NB4 (cell line): ENCODE results near the gene RAB6A.

Experiments used
- DNase-seq: peaks from one replicate; pipeline ENCODE4 v3.0.0; 2010; ENCODE audit warnings: low read depth
- H3K4me3 ChIP-seq: one replicate; pipeline ENCODE4 v1.5.1; 2011; ENCODE audit warnings: mild to moderate bottlenecking, low read depth, low read length, moderate library complexity
- MYC ChIP-seq: IDR thresholded peaks from 2 replicates; pipeline ENCODE4 v1.6.1; 2011; ENCODE audit warnings: low read depth, low read length
- POLR2A ChIP-seq: IDR thresholded peaks from 2 replicates; pipeline ENCODE4 v1.6.1; 2011; ENCODE audit warnings: mild to moderate bottlenecking; ENCODE audit not compliant: insufficient read length; ENCODE audit errors: extremely low read depth
- TF ChIP-seq, protein P1 (sequence below): IDR thresholded peaks from 2 replicates; pipeline ENCODE4 v1.6.1; 2011; ENCODE audit warnings: low read depth, low read length
- TF ChIP-seq, protein P2 (sequence below): IDR thresholded peaks from one replicate; pipeline ENCODE4 v1.5.1; 2012; ENCODE audit warnings: low read depth, low read length

RAB6A gene

DNA sequence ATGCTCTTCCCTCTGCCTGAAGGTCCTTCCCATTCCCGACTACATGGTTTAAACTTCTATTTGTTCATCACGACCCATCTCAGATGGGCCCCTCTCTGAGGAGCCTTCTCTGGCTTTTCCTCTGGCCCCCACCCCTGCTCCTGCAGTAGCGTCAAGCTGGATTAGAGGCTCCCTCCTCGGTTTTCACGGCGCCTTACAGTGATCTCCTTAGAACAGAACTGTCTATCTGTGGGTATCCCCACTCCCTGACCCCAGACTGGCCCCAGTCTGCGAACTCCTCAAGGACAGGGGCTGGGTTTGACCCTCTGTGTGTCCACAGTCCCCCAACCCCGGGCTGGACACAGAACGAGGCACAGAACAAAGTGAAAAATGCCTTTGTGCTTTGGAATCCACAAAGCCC, 111.7 kb downstream of the RAB6A start:
- DNase-seq = no peak
- no peak overlapping the region for H3K4me3 ChIP-seq
- TF ChIP-seq MYC (no peak), POLR2A (no peak)
- TF ChIP-seq, protein P1, sequence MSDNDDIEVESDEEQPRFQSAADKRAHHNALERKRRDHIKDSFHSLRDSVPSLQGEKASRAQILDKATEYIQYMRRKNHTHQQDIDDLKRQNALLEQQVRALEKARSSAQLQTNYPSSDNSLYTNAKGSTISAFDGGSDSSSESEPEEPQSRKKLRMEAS = no peak
- TF ChIP-seq, protein P2, sequence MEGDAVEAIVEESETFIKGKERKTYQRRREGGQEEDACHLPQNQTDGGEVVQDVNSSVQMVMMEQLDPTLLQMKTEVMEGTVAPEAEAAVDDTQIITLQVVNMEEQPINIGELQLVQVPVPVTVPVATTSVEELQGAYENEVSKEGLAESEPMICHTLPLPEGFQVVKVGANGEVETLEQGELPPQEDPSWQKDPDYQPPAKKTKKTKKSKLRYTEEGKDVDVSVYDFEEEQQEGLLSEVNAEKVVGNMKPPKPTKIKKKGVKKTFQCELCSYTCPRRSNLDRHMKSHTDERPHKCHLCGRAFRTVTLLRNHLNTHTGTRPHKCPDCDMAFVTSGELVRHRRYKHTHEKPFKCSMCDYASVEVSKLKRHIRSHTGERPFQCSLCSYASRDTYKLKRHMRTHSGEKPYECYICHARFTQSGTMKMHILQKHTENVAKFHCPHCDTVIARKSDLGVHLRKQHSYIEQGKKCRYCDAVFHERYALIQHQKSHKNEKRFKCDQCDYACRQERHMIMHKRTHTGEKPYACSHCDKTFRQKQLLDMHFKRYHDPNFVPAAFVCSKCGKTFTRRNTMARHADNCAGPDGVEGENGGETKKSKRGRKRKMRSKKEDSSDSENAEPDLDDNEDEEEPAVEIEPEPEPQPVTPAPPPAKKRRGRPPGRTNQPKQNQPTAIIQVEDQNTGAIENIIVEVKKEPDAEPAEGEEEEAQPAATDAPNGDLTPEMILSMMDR = no peak

DNA sequence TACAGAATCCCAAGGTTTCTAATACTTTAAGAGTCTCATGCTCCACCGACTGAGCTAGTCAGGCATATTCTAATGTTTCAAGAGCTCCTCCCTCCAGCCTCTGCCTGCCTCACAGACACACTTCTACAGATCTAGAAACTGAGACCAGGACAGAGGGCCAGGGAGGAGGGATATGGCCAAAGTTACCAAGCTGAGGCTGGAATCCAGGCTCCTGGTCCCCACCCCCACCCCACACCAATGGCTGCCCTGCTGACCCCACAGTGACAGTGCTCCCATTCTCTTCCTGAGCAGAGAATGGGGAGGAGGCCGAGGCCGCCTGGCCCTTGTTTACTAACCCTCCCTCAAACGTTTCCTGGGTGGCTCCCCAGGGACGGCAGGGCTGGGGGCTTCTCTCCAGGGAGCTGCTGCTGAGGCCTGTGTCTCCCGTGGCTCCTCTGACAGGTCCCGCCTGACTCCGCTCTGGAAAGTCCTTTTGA, 112.3 kb downstream of the RAB6A start:
- DNase-seq = peak; percentile 46
- TF ChIP-seq, protein P2 = no peak
- TF ChIP-seq, protein P1 = no peak
- TF ChIP-seq POLR2A (no peak), MYC (no peak)
- no peak overlapping the region for H3K4me3 ChIP-seq

DNA sequence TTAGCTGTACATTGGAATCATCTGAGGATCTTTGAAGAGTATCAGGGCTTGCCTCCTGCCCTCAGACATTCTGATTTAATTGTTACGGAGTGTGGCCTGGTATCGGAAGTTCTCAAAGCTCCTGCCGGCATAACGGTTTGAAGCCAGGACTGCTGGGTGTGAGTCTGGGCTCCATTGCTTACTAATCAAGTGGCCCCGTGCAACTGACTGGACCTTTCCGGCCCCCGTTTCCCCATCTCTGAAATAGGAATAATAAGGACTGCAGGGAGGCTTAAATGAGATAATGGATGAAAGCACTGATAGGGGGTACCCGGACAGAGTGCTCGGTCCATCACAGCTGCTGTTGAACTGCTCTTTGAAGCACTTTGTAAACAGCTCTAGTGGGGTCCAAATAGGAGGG, 112.8 kb downstream of the RAB6A start:
- DNase-seq = no peak
- no peak overlapping the region for H3K4me3 ChIP-seq
- no peak for TF ChIP-seq POLR2A
- TF ChIP-seq MYC = no peak
- TF ChIP-seq, protein P2 = no peak
- TF ChIP-seq, protein P1 = no peak

DNA sequence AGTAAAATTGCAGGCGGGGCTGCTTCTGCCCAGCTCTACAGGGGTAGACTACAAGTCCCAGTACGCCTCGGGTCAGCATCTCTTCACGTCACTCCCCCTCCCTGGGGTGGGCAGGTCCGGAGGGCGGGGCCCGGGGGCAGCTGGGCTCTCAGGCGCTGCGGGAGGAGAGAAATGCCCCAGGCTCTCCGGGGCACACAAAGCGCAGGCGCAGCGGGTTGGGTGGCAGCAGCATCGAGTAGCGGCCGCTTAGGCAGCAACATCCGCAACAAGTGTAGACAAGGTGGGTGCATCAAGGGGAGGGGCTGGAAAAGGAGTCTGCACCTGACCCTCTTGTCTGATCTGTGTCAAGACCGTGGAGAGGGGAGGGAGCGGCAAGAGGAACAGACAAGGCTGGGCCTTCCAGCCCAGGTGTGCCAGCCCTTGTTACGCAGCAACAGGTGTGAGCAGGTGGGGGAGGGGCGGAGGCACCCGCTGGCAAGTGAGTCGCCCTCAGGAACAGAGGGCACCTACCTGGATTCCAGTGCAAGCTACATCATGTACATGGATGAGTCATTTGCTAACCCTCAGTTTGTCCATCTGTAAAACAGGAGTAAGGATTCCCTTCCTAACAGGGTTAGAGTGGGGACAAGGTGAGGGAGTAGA, 113.3 kb downstream of the RAB6A start:
- TF ChIP-seq, protein P1 = no peak
- TF ChIP-seq POLR2A (no peak), MYC (no peak)
- TF ChIP-seq, protein P2 = no peak
- no peak overlapping the region for H3K4me3 ChIP-seq
- DNase-seq = peak; percentile 39

DNA sequence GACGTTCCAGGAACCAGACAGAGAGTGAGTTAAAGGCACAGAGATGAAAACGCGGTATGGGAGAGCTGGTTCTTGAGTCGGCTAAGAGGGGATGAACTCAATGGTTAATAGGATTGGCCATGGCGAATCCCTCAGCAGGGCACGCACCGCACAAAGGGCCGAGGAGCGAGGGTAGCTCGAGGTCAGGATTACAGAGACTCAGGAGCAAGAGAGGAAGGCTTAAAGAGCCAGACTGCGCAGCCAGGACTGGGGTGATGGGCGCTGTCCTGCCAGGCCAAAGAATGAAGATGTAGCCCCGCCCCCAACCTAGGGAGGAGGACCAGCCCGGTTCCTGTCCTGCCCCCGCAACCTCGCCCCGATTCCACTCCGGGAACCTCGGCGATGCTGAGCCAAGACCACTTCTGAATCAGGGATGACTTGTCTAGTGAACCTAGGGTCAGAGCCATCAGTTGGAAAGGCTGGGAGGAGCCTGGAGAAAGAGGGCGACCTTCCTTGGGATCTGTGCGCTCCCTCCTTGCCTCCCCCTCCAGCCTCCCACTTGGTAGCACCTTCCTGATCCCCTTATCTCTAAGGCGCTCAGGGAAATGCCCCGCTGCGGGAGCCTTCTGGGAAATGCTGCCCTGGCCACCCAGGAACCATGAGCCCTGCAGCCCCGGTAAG, 114.8 kb downstream of the RAB6A start, which contains the start of gene PLEKHB1:
PLEKHB1 (plus strand) TSS at position 610 of the 660 bp plus-strand sequence; CDS start at position 638, 28 bp downstream.
- no peak within 1 kb of the TSS for H3K4me3 ChIP-seq
- TF ChIP-seq MYC (no peak), POLR2A (no peak)
- TF ChIP-seq, protein P1 = no peak
- TF ChIP-seq, protein P2 = no peak
- no peak for DNase-seq
